DMS 273 (cell line): Measurements from ENCODE around the gene SON.

ENCODE experiments used
- DNase-seq: peaks from one replicate; lab custom pipeline; 2025; ENCODE audit not compliant: unreplicated experiment; lab: John Stamatoyannopoulos, UW

SON gene

GRCh38 chr21:33541756-33542639, 840 bp upstream of the SON start, which contains the start of gene GART:
GART (minus strand) TSS chr21:33542117; CDS start chr21:33539315, 2,802 bp downstream.
- peak; percentile 95 for DNase-seq

- DNase-seq: no peak
These were observed 779 bp downstream of the SON start for GRCh38 chr21:33543505-33544129.

- DNase-seq: no peak
These were observed 1.8 kb downstream of the SON start for GRCh38 chr21:33544451-33545195.

GRCh38 chr21:33546086-33546485, 3.2 kb downstream of the SON start:
- no peak for DNase-seq

- DNase-seq: no peak
These were observed 7.3 kb downstream of the SON start for GRCh38 chr21:33549848-33550771.

GRCh38 chr21:33550772-33551660, 8.2 kb downstream of the SON start:
- DNase-seq: no peak

- no peak for DNase-seq
These were observed 8.8 kb downstream of the SON start for GRCh38 chr21:33551664-33552063.

- peak; percentile 16 for DNase-seq
These were observed 9.5 kb downstream of the SON start for GRCh38 chr21:33552093-33552998.

- DNase-seq: no peak
These were observed 10.3 kb downstream of the SON start for GRCh38 chr21:33552999-33553598.

GRCh38 chr21:33554236-33554981, 11.6 kb downstream of the SON start:
- DNase-seq: no peak

GRCh38 chr21:33554982-33555344, 12.1 kb downstream of the SON start:
- no peak for DNase-seq

- no peak for DNase-seq
These were observed 14.6 kb downstream of the SON start for GRCh38 chr21:33557447-33557846.

- DNase-seq: no peak
These were observed 16.1 kb downstream of the SON start for GRCh38 chr21:33558777-33559421.

- no peak for DNase-seq
These were observed 17.0 kb downstream of the SON start for GRCh38 chr21:33559813-33560212.

GRCh38 chr21:33560965-33561364, 18.1 kb downstream of the SON start:
- DNase-seq: no peak

- DNase-seq: no peak
These were observed 18.5 kb downstream of the SON start for GRCh38 chr21:33561373-33561772.

- no peak for DNase-seq
These were observed 19.6 kb downstream of the SON start for GRCh38 chr21:33562389-33562788.
